NB4 (cell line): Measurements from ENCODE around the gene A2M.

ENCODE experiments used
- DNase-seq: peaks from one replicate; pipeline ENCODE4 v3.0.0; 2010; ENCODE audit warnings: low read depth
- H3K4me3 ChIP-seq: one replicate; pipeline ENCODE4 v1.5.1; 2011; ENCODE audit warnings: mild to moderate bottlenecking, low read depth, low read length, moderate library complexity
- MAX ChIP-seq: IDR thresholded peaks from 2 replicates; pipeline ENCODE4 v1.6.1; 2011; ENCODE audit warnings: low read depth, low read length
- MYC ChIP-seq: IDR thresholded peaks from 2 replicates; pipeline ENCODE4 v1.6.1; 2011; ENCODE audit warnings: low read depth, low read length
- POLR2A ChIP-seq: IDR thresholded peaks from 2 replicates; pipeline ENCODE4 v1.6.1; 2011; ENCODE audit warnings: mild to moderate bottlenecking; ENCODE audit not compliant: insufficient read length; ENCODE audit errors: extremely low read depth
- TF ChIP-seq, protein P1 (sequence below): IDR thresholded peaks from one replicate; pipeline ENCODE4 v1.5.1; 2012; ENCODE audit warnings: low read depth, low read length

The A2M gene

DNA sequence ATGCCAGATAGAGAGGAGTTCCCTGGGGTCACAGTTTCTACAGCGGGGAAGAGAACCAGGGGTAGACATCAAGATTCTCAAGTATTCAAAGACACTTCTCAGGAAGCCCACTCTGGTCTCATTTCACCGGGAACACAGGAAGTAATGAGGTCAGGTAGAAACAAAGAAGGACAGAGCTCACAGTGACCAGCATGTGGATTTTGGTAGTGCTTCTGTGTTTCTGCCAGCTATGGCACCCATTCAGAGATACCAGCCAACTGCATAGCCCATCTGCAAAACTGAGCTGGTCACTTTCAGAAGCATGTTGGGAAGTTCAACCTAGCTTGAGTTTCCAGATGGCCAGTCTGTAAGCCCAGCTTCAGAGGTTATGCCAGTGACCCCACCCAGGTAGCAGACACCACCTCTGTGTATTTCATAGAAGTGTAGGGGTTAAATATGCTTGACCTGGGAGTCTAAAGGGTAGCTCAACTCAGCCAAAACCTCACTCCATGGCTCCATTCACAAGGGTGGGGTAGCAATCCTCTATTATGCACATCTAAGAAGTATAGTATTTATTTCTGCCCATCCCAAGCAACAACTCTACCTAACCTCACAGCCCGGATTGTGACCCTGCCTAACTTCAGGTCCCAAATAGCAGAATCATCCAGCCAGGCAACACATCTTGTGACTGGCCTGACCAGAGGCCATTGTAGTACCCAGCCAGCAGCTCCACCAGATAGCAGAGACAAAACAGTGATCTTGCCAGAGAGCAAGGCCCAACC is 33.9 kb downstream of the A2M start:
- no peak overlapping the region for H3K4me3 ChIP-seq
- no peak for DNase-seq
- TF ChIP-seq MYC: no peak
- TF ChIP-seq, protein P1, sequence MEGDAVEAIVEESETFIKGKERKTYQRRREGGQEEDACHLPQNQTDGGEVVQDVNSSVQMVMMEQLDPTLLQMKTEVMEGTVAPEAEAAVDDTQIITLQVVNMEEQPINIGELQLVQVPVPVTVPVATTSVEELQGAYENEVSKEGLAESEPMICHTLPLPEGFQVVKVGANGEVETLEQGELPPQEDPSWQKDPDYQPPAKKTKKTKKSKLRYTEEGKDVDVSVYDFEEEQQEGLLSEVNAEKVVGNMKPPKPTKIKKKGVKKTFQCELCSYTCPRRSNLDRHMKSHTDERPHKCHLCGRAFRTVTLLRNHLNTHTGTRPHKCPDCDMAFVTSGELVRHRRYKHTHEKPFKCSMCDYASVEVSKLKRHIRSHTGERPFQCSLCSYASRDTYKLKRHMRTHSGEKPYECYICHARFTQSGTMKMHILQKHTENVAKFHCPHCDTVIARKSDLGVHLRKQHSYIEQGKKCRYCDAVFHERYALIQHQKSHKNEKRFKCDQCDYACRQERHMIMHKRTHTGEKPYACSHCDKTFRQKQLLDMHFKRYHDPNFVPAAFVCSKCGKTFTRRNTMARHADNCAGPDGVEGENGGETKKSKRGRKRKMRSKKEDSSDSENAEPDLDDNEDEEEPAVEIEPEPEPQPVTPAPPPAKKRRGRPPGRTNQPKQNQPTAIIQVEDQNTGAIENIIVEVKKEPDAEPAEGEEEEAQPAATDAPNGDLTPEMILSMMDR: no peak
- TF ChIP-seq MAX: no peak
- no peak for TF ChIP-seq POLR2A

- TF ChIP-seq MYC (no peak), MAX (no peak), POLR2A (no peak)
- TF ChIP-seq, protein P1: no peak
- H3K4me3 ChIP-seq: no peak overlapping the region
- no peak for DNase-seq
Observed at GRCh38 chr12:9079883-9080675, 35.6 kb downstream of the A2M start.

DNA sequence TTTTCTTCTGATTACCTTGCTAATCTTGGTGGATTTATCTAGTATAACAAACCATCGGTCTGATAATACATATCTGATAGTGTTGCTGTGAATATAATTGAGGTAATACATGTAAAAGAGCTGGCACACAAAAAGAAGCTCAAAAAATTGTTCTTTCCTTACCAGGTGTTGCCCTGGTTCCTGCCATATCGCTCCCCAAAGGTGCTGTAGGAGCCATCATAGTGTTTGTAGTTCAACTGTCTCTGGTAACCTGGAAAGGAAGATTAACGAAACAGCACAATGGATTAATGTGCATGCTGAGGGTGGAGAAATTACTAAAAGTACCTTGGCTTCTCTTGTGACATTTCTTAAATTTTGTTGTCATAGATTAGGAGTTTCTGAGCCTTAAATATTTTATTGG is 36.6 kb downstream of the A2M start:
- no peak overlapping the region for H3K4me3 ChIP-seq
- no peak for DNase-seq
- TF ChIP-seq POLR2A (no peak), MYC (no peak), MAX (no peak)
- TF ChIP-seq, protein P1: no peak

GRCh38 chr12:9077152-9078031 is 38.3 kb downstream of the A2M start:
- no peak for TF ChIP-seq MYC
- no peak overlapping the region for H3K4me3 ChIP-seq

GRCh38 chr12:9076733-9077132 is 39.0 kb downstream of the A2M start:
- no peak overlapping the region for H3K4me3 ChIP-seq
- DNase-seq: no peak
- TF ChIP-seq MYC: no peak
- TF ChIP-seq MAX: no peak
- TF ChIP-seq, protein P1: no peak
- TF ChIP-seq POLR2A: no peak

More at GRCh38 chr12:9077152-9078031, 38.3 kb downstream of the A2M start:
- DNase-seq: no peak

DNA sequence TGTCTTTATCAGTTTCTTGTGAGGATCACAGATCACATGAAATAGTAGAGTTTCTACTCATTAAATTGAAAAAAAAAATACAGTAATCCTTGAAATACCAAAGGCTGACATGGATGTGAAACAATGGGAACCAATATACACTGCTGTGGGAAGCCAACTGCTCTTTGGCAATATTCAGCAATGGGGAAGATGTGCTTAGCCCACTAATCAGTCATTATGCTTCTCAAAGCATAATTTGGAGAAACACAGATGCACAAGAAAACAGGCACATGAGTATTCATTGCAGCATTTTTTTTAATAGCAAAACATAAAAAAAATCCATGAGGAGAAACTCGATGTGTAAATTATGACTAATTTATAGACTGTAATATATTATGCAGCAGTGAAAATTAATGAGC is 40.6 kb downstream of the A2M start:
- DNase-seq: no peak
- TF ChIP-seq MAX (no peak), MYC (no peak), POLR2A (no peak)
- TF ChIP-seq, protein P1: no peak
- H3K4me3 ChIP-seq: no peak overlapping the region
